K562 (cell line): Measurements from ENCODE around the gene MTRF1L. TPM values are rescaled to one million over a fixed set of nuclear protein-coding genes. Genes with fewer than 3 reads are reported as not detected.
A peak's percentile ranks its signal among the peaks of the same experiment; 100 is the strongest.

ENCODE experiments used
- CBX1 ChIP-seq: sonication (generic); IDR thresholded peaks from 2 replicates; pipeline ENCODE4 v1.6.1; 2016; ENCODE audit warnings: antibody characterized with exemption, low read depth, mild to moderate bottlenecking
- CC2D1A ChIP-seq: fragments of 450-650 bp; IDR thresholded peaks from 2 replicates; pipeline ENCODE4 v1.6.1; 2017; ENCODE audit warnings: mild to moderate bottlenecking
- CREM ChIP-seq: IDR thresholded peaks from 2 replicates; pipeline ENCODE4 v1.6.1; 2014; ENCODE audit warnings: antibody characterized with exemption, low read depth
- HMGN3 ChIP-seq: IDR thresholded peaks from 2 replicates; pipeline ENCODE4 v1.6.1; 2011; ENCODE audit warnings: borderline replicate concordance, low read depth, mild to moderate bottlenecking, mixed read lengths, low read length; ENCODE audit not compliant: insufficient read length; ENCODE audit errors: extremely low read depth
- KLF13 ChIP-seq: fragments of 450-650 bp; IDR thresholded peaks from 2 replicates; pipeline ENCODE4 v1.6.1; 2016; ENCODE audit warnings: missing genetic modification characterization, low read depth, mild to moderate bottlenecking, missing compliant biosample characterization, moderate library complexity, borderline replicate concordance
- NFIX ChIP-seq: fragments of 250-450 bp; sonication (Bioruptor Pico); IDR thresholded peaks from 2 replicates; pipeline ENCODE4 v1.4.0; 2020; ENCODE audit warnings: low read depth, mild to moderate bottlenecking, moderate library complexity
- RBM34 ChIP-seq: fragments of 200-400 bp; formaldehyde crosslinking; IDR thresholded peaks from 2 replicates; pipeline ENCODE4 v1.6.1; 2018; ENCODE audit warnings: low read length, borderline replicate concordance; ENCODE audit not compliant: insufficient read depth
- RREB1 ChIP-seq: fragments of 250-450 bp; sonication (Bioruptor Pico); IDR thresholded peaks from 2 replicates; pipeline ENCODE4 v1.4.0; 2020
- SMAD2 ChIP-seq: fragments of 150-350 bp; IDR thresholded peaks from 2 replicates; pipeline ENCODE4 v1.6.1; 2014; ENCODE audit warnings: low read depth, mild to moderate bottlenecking, low read length
- YY1 ChIP-seq, 3 experiments: IDR thresholded peaks; 2 replicates each; pipeline ENCODE4 v1.6.1; 2011; ENCODE audit warnings: low read length in 2 of 3, mild to moderate bottlenecking in 2 of 3, moderate library complexity in 2 of 3, borderline replicate concordance in 1 of 3, control low read depth in 1 of 3, low read depth in 1 of 3; ENCODE audit not compliant: insufficient read depth in 3 of 3, insufficient replicate concordance in 2 of 3, control insufficient read depth in 1 of 3, insufficient read length in 1 of 3; ENCODE audit errors: extremely low read depth in 1 of 3
- ZBTB8A ChIP-seq: fragments of 450-650 bp; IDR thresholded peaks from 2 replicates; pipeline ENCODE4 v1.6.1; 2018; ENCODE audit warnings: mild to moderate bottlenecking, moderate library complexity; ENCODE audit not compliant: partially characterized antibody
- ZNF583 ChIP-seq: fragments of 250-450 bp; sonication (Bioruptor Pico); IDR thresholded peaks from 2 replicates; pipeline ENCODE4 v1.4.0; 2020
- ZNF592 ChIP-seq: fragments of 450-650 bp; IDR thresholded peaks from 2 replicates; pipeline ENCODE4 v1.6.1; 2017; ENCODE audit warnings: antibody characterized with exemption, mild to moderate bottlenecking
- polyA plus RNA-seq, 8 experiments: library from polyadenylated mRNA; depleted of rRNA in 4 of 8; stranded (reverse) in 5 of 8; unstranded in 3 of 8; fragments of >200 nt; fragmentation: Nextera tagmentation in 2 of 8; fragmentation: Illumina TruSeq in 1 of 8; extraction: Ambion mirVana in 2 of 8; extraction: Trizol in 1 of 8; gene quantifications; 2 replicates each; pipeline versions ENCODE4 v1.2.1 to v1.2.3, GENCODE V29; 2011 to 2014; ENCODE audit warnings: inconsistent platforms in 1 of 8, missing spikeins in 1 of 8
- total RNA-seq, 7 experiments: library from RNA; depleted of rRNA in 6 of 7; stranded (reverse); fragments of >200 nt in 6 of 7; fragmentation: Illumina TruSeq in 2 of 7; extraction: Trizol in 2 of 7; gene quantifications; 2 replicates each; pipeline versions ENCODE4 v1.2.1 to v1.2.3, GENCODE V29; 2011 to 2021; ENCODE audit warnings: low replicate concordance in 1 of 7
- TF ChIP-seq, protein P1 (sequence below): fragments of 200-800 bp; sonication (Bioruptor generic); IDR thresholded peaks from 2 replicates; pipeline ENCODE4 v1.6.1; 2017; ENCODE audit warnings: missing genetic modification characterization, missing compliant biosample characterization

Gene MTRF1L
- total and polyA plus RNA-seq, 9 of the 15 experiments (the other 6 are each of a cell fraction or from before 2014, with no cell fraction given), result 10.7 to 34.0 (median 30.2) TPM

- no peak for TF ChIP-seq RREB1 (CRISPR knock-in tag)
- peak in 2 of 3 experiments; percentile 7 to 38 for TF ChIP-seq YY1 (IDR thresholded peaks at IDR 0.05; ENCODE audit: borderline replicate concordance in 1 of 3, control insufficient read depth in 1 of 3, extremely low read depth in 1 of 3, insufficient read depth in 3 of 3, insufficient read length in 1 of 3, insufficient replicate concordance in 2 of 3, low read depth in 1 of 3, low read length in 2 of 3)
- TF ChIP-seq HMGN3, result peak; percentile 47
- TF ChIP-seq KLF13 (tag), result no peak
- TF ChIP-seq ZBTB8A, result no peak
- TF ChIP-seq SMAD2, result no peak
- TF ChIP-seq CBX1, result no peak
- no peak for TF ChIP-seq NFIX (CRISPR knock-in tag)
- TF ChIP-seq ZNF583 (CRISPR knock-in tag), result no peak
- TF ChIP-seq RBM34, result peak; percentile 27; the same call in 1 of the 2 replicates
- TF ChIP-seq, protein P1, sequence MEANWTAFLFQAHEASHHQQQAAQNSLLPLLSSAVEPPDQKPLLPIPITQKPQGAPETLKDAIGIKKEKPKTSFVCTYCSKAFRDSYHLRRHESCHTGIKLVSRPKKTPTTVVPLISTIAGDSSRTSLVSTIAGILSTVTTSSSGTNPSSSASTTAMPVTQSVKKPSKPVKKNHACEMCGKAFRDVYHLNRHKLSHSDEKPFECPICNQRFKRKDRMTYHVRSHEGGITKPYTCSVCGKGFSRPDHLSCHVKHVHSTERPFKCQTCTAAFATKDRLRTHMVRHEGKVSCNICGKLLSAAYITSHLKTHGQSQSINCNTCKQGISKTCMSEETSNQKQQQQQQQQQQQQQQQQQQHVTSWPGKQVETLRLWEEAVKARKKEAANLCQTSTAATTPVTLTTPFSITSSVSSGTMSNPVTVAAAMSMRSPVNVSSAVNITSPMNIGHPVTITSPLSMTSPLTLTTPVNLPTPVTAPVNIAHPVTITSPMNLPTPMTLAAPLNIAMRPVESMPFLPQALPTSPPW (CRISPR knock-in tag), result peak; percentile 6; the same call in 1 of the 2 replicates
- TF ChIP-seq CC2D1A, result no peak
- TF ChIP-seq ZNF592, result no peak
- TF ChIP-seq CREM, result 0 out of 2 replicates have a peak, but pooled peaks have one; percentile 37
These were observed 20.3 kb downstream of the MTRF1L start (continued) for GRCh38 chr6:152981989-152982903.
